ENCODE results near the gene TBC1D5. TPM values are rescaled to one million over a fixed set of nuclear protein-coding genes. Genes with fewer than 3 reads are reported as not detected.

Gene TBC1D5
- total and polyA plus RNA-seq, 12 donors, result 6.7 to 35.6 (median 30.5) TPM

DNA sequence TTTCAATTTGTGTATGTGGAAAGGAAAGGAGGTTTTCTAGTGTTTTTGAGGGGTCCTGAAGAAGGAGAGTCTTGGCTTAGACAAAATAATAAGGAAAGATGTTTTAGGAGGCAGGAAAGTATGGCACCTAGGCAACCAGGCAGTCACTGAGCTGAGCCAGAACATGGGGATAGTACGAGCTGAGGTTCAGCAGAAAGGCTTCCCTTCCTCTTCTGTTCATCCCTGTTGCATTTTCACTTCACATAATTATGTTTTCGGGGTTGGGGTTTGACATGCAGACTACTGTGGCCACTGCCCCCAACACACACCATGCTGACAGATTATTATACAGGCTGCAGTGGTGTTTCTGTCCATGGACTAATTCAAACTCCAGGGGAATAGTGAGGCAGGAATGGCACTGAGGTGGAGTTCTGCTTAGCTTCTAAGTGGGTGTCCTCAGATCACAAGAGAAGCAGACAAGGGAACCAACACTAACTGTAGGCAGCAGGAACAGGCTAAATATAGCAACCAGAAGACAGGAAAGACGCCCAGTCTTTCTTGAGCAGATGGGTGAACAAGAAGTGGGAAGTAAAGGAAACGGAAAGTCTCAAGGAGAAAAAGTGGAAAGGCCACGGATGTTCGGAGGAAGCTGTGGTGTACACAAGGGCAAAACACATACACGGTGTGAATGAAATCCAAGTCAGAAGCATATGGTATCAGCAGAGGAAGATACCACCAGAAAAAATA, 551.9 kb downstream of the TBC1D5 start:
- intact Hi-C loops (cut with DNase I), result loop anchor here in 1 of 10 donors (5.0 kb wide), 1 partner anchor 42 kb away; no protein-coding TSS in a partner anchor
- WGBS, 2 donors, result 54 to 65% methylated on average over 7 of the region's 7 CpGs
- Histone ChIP-seq H3K27ac (peak overlapping the region in 5 of 10 donors; percentile 4 to 47 (median 31)), H3K4me3 (no peak overlapping the region), H3K4me1 (peaks cover 0 to 52% (median 34%) of the 10 kb centered on the region in 9 donors), H3K9me3 (no peaks in the 10 kb centered on the region), H3K36me3 (no peaks in the 10 kb centered on the region), H3K27me3 (no peaks in the 10 kb centered on the region)
- ATAC-seq (peak in 7 of 8 donors; percentile 46 to 79 (median 63)), DNase-seq (no peak)
- TF ChIP-seq, protein P1, sequence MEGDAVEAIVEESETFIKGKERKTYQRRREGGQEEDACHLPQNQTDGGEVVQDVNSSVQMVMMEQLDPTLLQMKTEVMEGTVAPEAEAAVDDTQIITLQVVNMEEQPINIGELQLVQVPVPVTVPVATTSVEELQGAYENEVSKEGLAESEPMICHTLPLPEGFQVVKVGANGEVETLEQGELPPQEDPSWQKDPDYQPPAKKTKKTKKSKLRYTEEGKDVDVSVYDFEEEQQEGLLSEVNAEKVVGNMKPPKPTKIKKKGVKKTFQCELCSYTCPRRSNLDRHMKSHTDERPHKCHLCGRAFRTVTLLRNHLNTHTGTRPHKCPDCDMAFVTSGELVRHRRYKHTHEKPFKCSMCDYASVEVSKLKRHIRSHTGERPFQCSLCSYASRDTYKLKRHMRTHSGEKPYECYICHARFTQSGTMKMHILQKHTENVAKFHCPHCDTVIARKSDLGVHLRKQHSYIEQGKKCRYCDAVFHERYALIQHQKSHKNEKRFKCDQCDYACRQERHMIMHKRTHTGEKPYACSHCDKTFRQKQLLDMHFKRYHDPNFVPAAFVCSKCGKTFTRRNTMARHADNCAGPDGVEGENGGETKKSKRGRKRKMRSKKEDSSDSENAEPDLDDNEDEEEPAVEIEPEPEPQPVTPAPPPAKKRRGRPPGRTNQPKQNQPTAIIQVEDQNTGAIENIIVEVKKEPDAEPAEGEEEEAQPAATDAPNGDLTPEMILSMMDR (IDR thresholded peaks at IDR 0.05), result no peak

DNA sequence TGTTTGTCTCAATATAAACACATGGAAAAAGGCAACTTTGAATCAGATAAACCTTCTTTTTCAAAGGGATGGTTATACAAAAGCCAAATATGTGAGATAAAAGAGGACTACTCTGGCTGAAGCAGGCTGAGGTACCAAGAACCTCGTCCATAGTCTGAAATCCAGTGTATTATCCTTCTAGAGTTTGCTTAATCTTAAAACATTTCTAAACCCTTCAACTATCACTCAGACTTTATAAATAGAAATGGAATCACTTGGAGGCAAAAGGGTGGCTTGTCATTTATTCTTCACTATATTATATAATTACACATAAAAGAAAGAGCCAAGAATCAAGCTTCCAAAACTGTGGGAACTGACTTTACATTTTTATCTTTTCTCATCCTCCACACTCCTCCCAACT, 554.1 kb downstream of the TBC1D5 start:
- Histone ChIP-seq H3K4me1 (peaks cover 0 to 40% (median 22%) of the 10 kb centered on the region in 9 donors), H3K4me3 (no peak overlapping the region), H3K27me3 (no peaks in the 10 kb centered on the region), H3K36me3 (peaks cover 0 to 20% (median 0%) of the 10 kb centered on the region in 9 donors), H3K27ac (peak overlapping the region in 6 of 10 donors; percentile 0 to 33 (median 22)), H3K9me3 (no peaks in the 10 kb centered on the region)
- intact Hi-C loops (cut with DNase I), result no loop called here
- TF ChIP-seq, protein P1 (IDR thresholded peaks at IDR 0.05), result no peak
- 47 to 66% methylated on average over 1 of the region's 1 CpG for WGBS, 2 donors
- no peak for DNase-seq
- ATAC-seq, result peak in 4 of 8 donors; percentile 30 to 63 (median 49)

DNA sequence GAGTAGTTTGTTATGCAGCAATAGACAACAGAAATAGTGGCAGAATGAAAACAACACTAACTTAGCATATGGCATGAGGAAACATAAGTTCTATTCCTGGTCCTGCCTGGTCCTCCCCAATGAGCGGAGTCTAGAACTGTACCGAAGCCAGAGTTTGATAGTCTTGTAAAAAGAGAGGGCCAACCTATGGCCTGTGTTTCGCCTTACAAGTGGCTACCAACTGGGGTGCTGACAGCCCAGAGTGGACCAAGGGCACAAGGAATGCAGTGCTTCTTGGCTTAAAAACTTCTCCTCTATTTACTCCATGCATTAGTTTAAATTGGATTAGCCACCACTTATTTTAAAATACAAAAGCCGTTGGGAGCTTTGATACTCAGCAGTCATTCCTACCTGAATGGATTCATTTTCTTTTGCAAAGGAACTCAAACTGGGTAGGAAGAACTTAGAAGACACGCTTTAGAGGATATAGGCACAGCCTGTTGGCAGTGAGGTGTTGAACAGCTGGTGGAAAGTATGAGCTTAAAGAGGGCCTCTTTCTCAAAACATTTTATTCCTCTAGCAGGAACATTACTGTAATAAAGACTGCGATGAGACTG, 554.7 kb downstream of the TBC1D5 start:
- no peak overlapping the region for H3K4me3 ChIP-seq
- no peaks in the 10 kb centered on the region for H3K27me3 ChIP-seq
- DNase-seq (no peak), ATAC-seq (peak in 3 of 8 donors; percentile 17 to 63 (median 28))
- intact Hi-C loops (cut with DNase I), result no loop called here
- peaks cover 0 to 38% (median 22%) of the 10 kb centered on the region in 9 donors for H3K4me1 ChIP-seq
- TF ChIP-seq, protein P1 (IDR thresholded peaks at IDR 0.05), result no peak
- peak overlapping the region in 6 of 10 donors; percentile 0 to 33 (median 22) for H3K27ac ChIP-seq
- H3K36me3 ChIP-seq, result peaks cover 0 to 24% (median 0%) of the 10 kb centered on the region in 9 donors
- WGBS, 2 donors, result 65 to 78% methylated on average over 6 of the region's 6 CpGs
- H3K9me3 ChIP-seq, result no peaks in the 10 kb centered on the region

DNA sequence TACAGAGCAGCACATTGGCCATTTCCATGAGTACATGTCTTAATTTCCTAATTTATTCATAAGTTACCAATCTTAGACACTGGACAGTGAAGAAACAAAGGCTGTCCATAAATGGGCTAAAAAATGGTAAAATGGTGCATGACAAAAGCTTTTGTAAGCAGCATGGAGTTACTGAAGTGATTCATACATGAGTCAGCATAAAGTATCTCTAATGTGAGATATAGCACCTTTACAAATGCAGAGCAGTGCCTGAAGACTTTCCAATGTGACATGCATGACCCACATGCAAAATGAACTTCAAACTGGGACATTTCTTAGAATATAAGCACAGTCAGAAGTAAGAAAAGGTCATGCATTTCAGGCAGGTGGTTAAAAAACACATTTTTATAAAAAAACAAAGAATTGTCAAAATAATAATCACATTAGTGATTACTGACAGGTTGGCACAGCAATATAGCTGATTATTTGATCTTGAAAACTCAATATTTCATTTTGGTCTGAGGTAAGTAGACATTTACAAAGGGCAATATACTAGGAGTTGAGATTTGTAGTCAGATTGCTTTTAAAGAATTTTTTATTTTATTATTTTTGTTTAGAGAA, 558.4 kb downstream of the TBC1D5 start:
- no peaks in the 10 kb centered on the region for H3K27me3 ChIP-seq
- no peak overlapping the region for H3K27ac ChIP-seq
- H3K9me3 ChIP-seq, result no peaks in the 10 kb centered on the region
- ATAC-seq (no peak), DNase-seq (no peak)
- no peak overlapping the region for H3K4me3 ChIP-seq
- H3K4me1 ChIP-seq, result peaks cover 3 to 54% (median 21%) of the 10 kb centered on the region in 9 donors
- intact Hi-C loops (cut with DNase I), result no loop called here
- peaks cover 0 to 25% (median 0%) of the 10 kb centered on the region in 9 donors for H3K36me3 ChIP-seq
- TF ChIP-seq, protein P1 (IDR thresholded peaks at IDR 0.05), result no peak
